ENCODE data around the gene FBXL17. TPM values are rescaled to one million over a fixed set of nuclear protein-coding genes. Genes with fewer than 3 reads are reported as not detected.

Gene FBXL17
- total RNA-seq, 2 donors from 2014 or later: 12.5 to 14.5 TPM

GRCh38 chr5:107831612-107832395 lies 550.1 kb downstream of the FBXL17 start:
- ATAC-seq (replicated peaks in 1 of 2): no peak
- H3K27me3 Mint-ChIP-seq (ENCODE audit: low read depth): no peaks in the 10 kb centered on the region
- DNase-seq: no peak
- H3K9me3 Mint-ChIP-seq: no peaks in the 10 kb centered on the region
- H3K36me3 Mint-ChIP-seq (ENCODE audit: insufficient read depth in 2 of 2): no peaks in the 10 kb centered on the region
- no peaks in the 10 kb centered on the region for H3K4me1 Mint-ChIP-seq (ENCODE audit: low read depth)
- no peak overlapping the region for H3K4me3 Mint-ChIP-seq
- H3K27ac Mint-ChIP-seq: no peak overlapping the region

- no peaks in the 10 kb centered on the region for H3K36me3 Mint-ChIP-seq (ENCODE audit: insufficient read depth in 2 of 2)
- no peak overlapping the region for H3K27ac Mint-ChIP-seq
- no peaks in the 10 kb centered on the region for H3K9me3 Mint-ChIP-seq
- H3K4me1 Mint-ChIP-seq (ENCODE audit: low read depth): no peaks in the 10 kb centered on the region
- DNase-seq (no peak), ATAC-seq (replicated peaks in 1 of 2) (no peak)
- H3K27me3 Mint-ChIP-seq (ENCODE audit: low read depth): no peaks in the 10 kb centered on the region
- no peak overlapping the region for H3K4me3 Mint-ChIP-seq
Measured at GRCh38 chr5:107830750-107831149, 551.1 kb downstream of the FBXL17 start.

- ATAC-seq (replicated peaks in 1 of 2) (no peak), DNase-seq (no peak)
- Mint-ChIP-seq H3K4me1 (ENCODE audit: low read depth) (no peaks in the 10 kb centered on the region), H3K27me3 (ENCODE audit: low read depth) (no peaks in the 10 kb centered on the region), H3K4me3 (no peak overlapping the region), H3K27ac (no peak overlapping the region), H3K36me3 (ENCODE audit: insufficient read depth in 2 of 2) (peaks cover 1 to 5% of the 10 kb centered on the region in 2 donors), H3K9me3 (peaks cover 4 to 5% of the 10 kb centered on the region in 2 donors)
Measured at GRCh38 chr5:107826311-107827000, 555.4 kb downstream of the FBXL17 start.

GRCh38 chr5:107824821-107825220 lies 557.1 kb downstream of the FBXL17 start:
- Mint-ChIP-seq H3K4me3 (no peak overlapping the region), H3K9me3 (peaks cover 4 to 5% of the 10 kb centered on the region in 2 donors), H3K36me3 (ENCODE audit: insufficient read depth in 2 of 2) (peaks cover 1 to 5% of the 10 kb centered on the region in 2 donors), H3K4me1 (ENCODE audit: low read depth) (no peaks in the 10 kb centered on the region), H3K27me3 (ENCODE audit: low read depth) (no peaks in the 10 kb centered on the region), H3K27ac (no peak overlapping the region)
- ATAC-seq (replicated peaks in 1 of 2) (no peak), DNase-seq (no peak)

GRCh38 chr5:107821288-107821687 lies 560.6 kb downstream of the FBXL17 start:
- Mint-ChIP-seq H3K4me3 (no peak overlapping the region), H3K27ac (no peak overlapping the region), H3K4me1 (ENCODE audit: low read depth) (no peaks in the 10 kb centered on the region), H3K36me3 (ENCODE audit: insufficient read depth in 2 of 2) (peaks cover 1 to 5% of the 10 kb centered on the region in 2 donors), H3K27me3 (ENCODE audit: low read depth) (peaks cover 15% of the 10 kb centered on the region), H3K9me3 (peaks cover 5 to 7% of the 10 kb centered on the region in 2 donors)
- DNase-seq (no peak), ATAC-seq (replicated peaks in 1 of 2) (no peak)

GRCh38 chr5:107820429-107820828 lies 561.5 kb downstream of the FBXL17 start:
- Mint-ChIP-seq H3K9me3 (peaks cover 5 to 7% of the 10 kb centered on the region in 2 donors), H3K4me1 (ENCODE audit: low read depth) (no peaks in the 10 kb centered on the region), H3K36me3 (ENCODE audit: insufficient read depth in 2 of 2) (peaks cover 1 to 5% of the 10 kb centered on the region in 2 donors), H3K4me3 (no peak overlapping the region), H3K27me3 (ENCODE audit: low read depth) (peaks cover 15% of the 10 kb centered on the region), H3K27ac (no peak overlapping the region)
- ATAC-seq (replicated peaks in 1 of 2) (no peak), DNase-seq (no peak)

GRCh38 chr5:107817951-107818350 lies 563.9 kb downstream of the FBXL17 start:
- no peak for DNase-seq
- Mint-ChIP-seq H3K27ac (no peak overlapping the region), H3K27me3 (ENCODE audit: low read depth) (peaks cover 15% of the 10 kb centered on the region), H3K9me3 (peaks cover 4 to 5% of the 10 kb centered on the region in 2 donors), H3K4me1 (ENCODE audit: low read depth) (no peaks in the 10 kb centered on the region), H3K36me3 (ENCODE audit: insufficient read depth in 2 of 2) (peaks cover 0 to 3% of the 10 kb centered on the region in 2 donors), H3K4me3 (no peak overlapping the region)
- no peak for ATAC-seq (replicated peaks in 1 of 2)

GRCh38 chr5:107817436-107817835 lies 564.5 kb downstream of the FBXL17 start:
- no peaks in the 10 kb centered on the region for H3K4me1 Mint-ChIP-seq (ENCODE audit: low read depth)
- H3K27me3 Mint-ChIP-seq (ENCODE audit: low read depth): peaks cover 15% of the 10 kb centered on the region
- peaks cover 0 to 3% of the 10 kb centered on the region in 2 donors for H3K36me3 Mint-ChIP-seq (ENCODE audit: insufficient read depth in 2 of 2)
- no peak overlapping the region for H3K27ac Mint-ChIP-seq
- ATAC-seq (replicated peaks in 1 of 2): no peak
- H3K9me3 Mint-ChIP-seq: peaks cover 3 to 4% of the 10 kb centered on the region in 2 donors
- no peak overlapping the region for H3K4me3 Mint-ChIP-seq
- no peak for DNase-seq

- H3K27me3 Mint-ChIP-seq (ENCODE audit: low read depth): peaks cover 15% of the 10 kb centered on the region
Measured at GRCh38 chr5:107815109-107815508, 566.8 kb downstream of the FBXL17 start.

GRCh38 chr5:107814183-107814827 lies 567.6 kb downstream of the FBXL17 start:
- DNase-seq: no peak
- Mint-ChIP-seq H3K4me1 (ENCODE audit: low read depth) (no peaks in the 10 kb centered on the region), H3K9me3 (peaks cover 0 to under 1% of the 10 kb centered on the region in 2 donors), H3K4me3 (no peak overlapping the region), H3K36me3 (ENCODE audit: insufficient read depth in 2 of 2) (no peaks in the 10 kb centered on the region), H3K27ac (no peak overlapping the region), H3K27me3 (ENCODE audit: low read depth) (peaks cover 11% of the 10 kb centered on the region)
- ATAC-seq (replicated peaks in 1 of 2): no peak

More at GRCh38 chr5:107815109-107815508, 566.8 kb downstream of the FBXL17 start:
- Mint-ChIP-seq H3K27ac (no peak overlapping the region), H3K9me3 (peaks cover 0 to 3% of the 10 kb centered on the region in 2 donors), H3K4me1 (ENCODE audit: low read depth) (no peaks in the 10 kb centered on the region), H3K4me3 (no peak overlapping the region), H3K36me3 (ENCODE audit: insufficient read depth in 2 of 2) (no peaks in the 10 kb centered on the region)
- ATAC-seq (replicated peaks in 1 of 2) (no peak), DNase-seq (no peak)

GRCh38 chr5:107813559-107813958 lies 568.3 kb downstream of the FBXL17 start:
- H3K4me3 Mint-ChIP-seq: no peak overlapping the region
- no peak overlapping the region for H3K27ac Mint-ChIP-seq
- no peaks in the 10 kb centered on the region for H3K9me3 Mint-ChIP-seq
- peaks cover 8% of the 10 kb centered on the region for H3K27me3 Mint-ChIP-seq (ENCODE audit: low read depth)
- DNase-seq (no peak), ATAC-seq (replicated peaks in 1 of 2) (no peak)
- no peaks in the 10 kb centered on the region for H3K4me1 Mint-ChIP-seq (ENCODE audit: low read depth)
- H3K36me3 Mint-ChIP-seq (ENCODE audit: insufficient read depth in 2 of 2): no peaks in the 10 kb centered on the region

GRCh38 chr5:107812570-107813141 lies 569.2 kb downstream of the FBXL17 start:
- ATAC-seq (replicated peaks in 1 of 2): no peak
- no peaks in the 10 kb centered on the region for H3K4me1 Mint-ChIP-seq (ENCODE audit: low read depth)
- H3K27ac Mint-ChIP-seq: no peak overlapping the region
- H3K4me3 Mint-ChIP-seq: no peak overlapping the region
- peaks cover 8% of the 10 kb centered on the region for H3K27me3 Mint-ChIP-seq (ENCODE audit: low read depth)
- DNase-seq: no peak
- no peaks in the 10 kb centered on the region for H3K36me3 Mint-ChIP-seq (ENCODE audit: insufficient read depth in 2 of 2)
- H3K9me3 Mint-ChIP-seq: no peaks in the 10 kb centered on the region

All from activated T-cell treated with anti-CD3 and anti-CD28 coated beads, Interleukin-2, amount 50 U/mL, for 72 hours (primary cell).